GM12878 (cell line): ENCODE results near the gene RARA. TPM values are rescaled to one million over a fixed set of nuclear protein-coding genes. Genes with fewer than 3 reads are reported as not detected.

Experiments used
- ATAC-seq: fragments of 200-7000 bp; cut with Tn5 transposase; 3 replicates; pipeline ENCODE4 v1.9.1; 2020; ENCODE audit warnings: mild to moderate bottlenecking, moderate library complexity
- BruUV-seq: library from RNA; stranded (reverse); fragments of 400-500 nt; replicated peaks from 2 replicates; lab custom pipeline; 2021; lab: Mats Ljungman, UMichigan
- CTCF ChIA-PET: fragments of 300-600 bp; sonication (Branson Sonifier 250); formaldehyde crosslinking; extraction: SDS; loops from one replicate; lab custom pipeline; 2021; ENCODE audit warnings: inconsistent platforms; lab: Yijun Ruan, JAX
- POLR2A ChIA-PET: fragments of 350-600 bp; formaldehyde crosslinking; extraction: SDS; loops from one replicate; lab custom pipeline; 2021; ENCODE audit warnings: inconsistent platforms; lab: Charles Lee
- RAD21 ChIA-PET: fragments of 300-600 bp; sonication (Branson Sonifier 250); formaldehyde crosslinking; loops from one replicate; lab custom pipeline; 2023; ENCODE audit warnings: antibody characterized with exemption; ENCODE audit not compliant: unreplicated experiment; lab: Charles Lee
- SMC1A ChIA-PET: fragments of 300-600 bp; sonication (Branson Sonifier 250); formaldehyde crosslinking; loops from one replicate; lab custom pipeline; 2023; ENCODE audit not compliant: unreplicated experiment, uncharacterized antibody; lab: Charles Lee
- DNase-seq: peaks from one replicate; pipeline ENCODE4 v3.0.0-alpha.2; 2011; ENCODE audit warnings: low read depth, low spot score
- FAIRE-seq: peaks from 3 replicates; lab custom pipeline; 2011; peaks lifted over from hg19 to GRCh38; lab: Jason Lieb, UNC
- H2AFZ ChIP-seq: 2 replicates; pipeline ENCODE4 v1.6.0; 2011; ENCODE audit warnings: low read depth, low read length, control low read depth; ENCODE audit not compliant: control insufficient read depth
- H3K27ac ChIP-seq: 2 replicates; pipeline ENCODE4 v1.5.1; 2011; ENCODE audit warnings: control low read depth; ENCODE audit not compliant: control insufficient read depth, insufficient read depth
- H3K27me3 ChIP-seq, 2 experiments: replicated peaks in 1 of 2; 2 replicates each; pipeline versions ENCODE4 v1.6.0 to v1.6.1; 2011; ENCODE audit warnings: low read length in 1 of 2; ENCODE audit not compliant: control insufficient read depth in 2 of 2, insufficient read depth in 2 of 2
- H3K36me3 ChIP-seq, 2 experiments: 2 replicates each; pipeline ENCODE4 v1.5.1; 2011; ENCODE audit warnings: low read length in 1 of 2; ENCODE audit not compliant: control insufficient read depth in 2 of 2, insufficient read depth in 2 of 2
- H3K4me1 ChIP-seq: 2 replicates; pipeline ENCODE4 v1.6.1; 2011; ENCODE audit warnings: mild to moderate bottlenecking, low read length, moderate library complexity, mixed read lengths; ENCODE audit not compliant: control insufficient read depth, insufficient read depth
- H3K4me2 ChIP-seq: 2 replicates; pipeline ENCODE4 v1.6.0; 2011; ENCODE audit warnings: control low read depth; ENCODE audit not compliant: control insufficient read depth, insufficient read depth
- H3K4me3 ChIP-seq: fragments of 200-600 bp; sonication (generic); 2 replicates; pipeline ENCODE4 v1.5.1; 2016
- H3K79me2 ChIP-seq: 2 replicates; pipeline ENCODE4 v1.6.0; 2011; ENCODE audit warnings: low read length; ENCODE audit not compliant: control insufficient read depth, insufficient read depth
- H3K9ac ChIP-seq: 2 replicates; pipeline ENCODE4 v1.8.0; 2011; ENCODE audit warnings: low read length, control low read depth, mixed read lengths; ENCODE audit not compliant: control insufficient read depth, insufficient read depth
- H3K9me3 ChIP-seq: replicated peaks from 3 replicates; pipeline ENCODE4 v1.5.1; 2011; ENCODE audit warnings: mild to moderate bottlenecking, low read length; ENCODE audit not compliant: control insufficient read depth, insufficient read depth
- H4K20me1 ChIP-seq: 2 replicates; pipeline ENCODE4 v1.6.0; 2011; ENCODE audit not compliant: control insufficient read depth, insufficient read depth
- BMI1 ChIP-seq: fragments of 450-650 bp; IDR thresholded peaks from 2 replicates; pipeline ENCODE4 v1.6.1; 2016; ENCODE audit warnings: mild to moderate bottlenecking, moderate library complexity, borderline replicate concordance
- CEBPB ChIP-seq, 2 experiments: fragments of 150-350 bp in 1 of 2; IDR thresholded peaks; 2 replicates each; pipeline ENCODE4 v1.6.1; 2012 to 2014; ENCODE audit warnings: low read depth in 2 of 2, low read length in 2 of 2, borderline replicate concordance in 1 of 2, inconsistent platforms in 1 of 2
- ESRRA ChIP-seq: IDR thresholded peaks from 2 replicates; pipeline ENCODE4 v1.6.1; 2012; ENCODE audit warnings: mild to moderate bottlenecking, low read length, improper control_type of control experiment
- FOXK2 ChIP-seq: fragments of 450-650 bp; IDR thresholded peaks from 2 replicates; pipeline ENCODE4 v1.6.1; 2017; ENCODE audit warnings: mild to moderate bottlenecking, moderate library complexity
- KAT2A ChIP-seq: conservative IDR thresholded peaks from 2 replicates; pipeline ENCODE4 v1.6.1; 2011; ENCODE audit warnings: low read depth, low read length; ENCODE audit not compliant: control insufficient read depth
- NFIC ChIP-seq: IDR thresholded peaks from 2 replicates; pipeline ENCODE4 v1.6.1; 2012; ENCODE audit warnings: low read depth, mild to moderate bottlenecking, inconsistent platforms, low read length, moderate library complexity
- NR2C2 ChIP-seq: IDR thresholded peaks from 2 replicates; pipeline ENCODE4 v1.6.1; 2011; ENCODE audit warnings: borderline replicate concordance, low read depth; ENCODE audit not compliant: control insufficient read depth, insufficient read length
- POU2F2 ChIP-seq: IDR thresholded peaks from 3 replicates; pipeline ENCODE4 v1.6.1; 2011; ENCODE audit warnings: low read depth, mild to moderate bottlenecking, low read length, borderline replicate concordance
- SMARCA5 ChIP-seq: fragments of 450-650 bp; IDR thresholded peaks from 2 replicates; pipeline ENCODE4 v1.6.1; 2017; ENCODE audit warnings: mild to moderate bottlenecking
- ZNF217 ChIP-seq: fragments of 450-650 bp; IDR thresholded peaks from 2 replicates; pipeline ENCODE4 v1.6.1; 2017; ENCODE audit warnings: antibody characterized with exemption, mild to moderate bottlenecking
- ZNF24 ChIP-seq: fragments of 450-650 bp; IDR thresholded peaks from 2 replicates; pipeline ENCODE4 v1.6.1; 2017; ENCODE audit warnings: antibody characterized with exemption, mild to moderate bottlenecking
- WGBS: methylation state at CpG from one replicate; pipeline ENCODE4 v1.1.6; 2016; ENCODE audit warnings: low lambda C conversion rate; ENCODE audit not compliant: insufficient replicate concordance, insufficient coverage; ENCODE audit errors: missing lambda C conversion rate; 5-methylcytosine and 5-hydroxymethylcytosine counted together
- in situ Hi-C: fragments of 300-500 bp; cut with MboI; formaldehyde crosslinking; loops from 9 replicates; pipeline ENCODE4 v1.14.3; 2018; ENCODE audit warnings: mixed read lengths
- intact Hi-C: fragments of 100-400 bp; cut with micrococcal nuclease; formaldehyde crosslinking; loops from one replicate; pipeline ENCODE4 v1.14.2; 2022; ENCODE audit not compliant: unreplicated experiment
- polyA plus RNA-seq, 11 experiments: library from polyadenylated mRNA; depleted of rRNA in 4 of 11; unstranded in 6 of 11; stranded (reverse) in 5 of 11; fragments of >200 nt; fragmentation: Nextera tagmentation in 4 of 11; fragmentation: Illumina TruSeq in 1 of 11; extraction: Ambion mirVana in 4 of 11; extraction: Trizol in 1 of 11; gene quantifications; 1 replicate in 1 of 11; 2 replicates in 10 of 11; pipeline versions ENCODE4 v1.2.1 to v1.2.3, GENCODE V29; 2011 to 2016; ENCODE audit warnings: inconsistent platforms in 2 of 11, missing spikeins in 2 of 11, low read depth in 1 of 11
- total RNA-seq, 4 experiments: library from RNA; depleted of rRNA in 3 of 4; stranded (reverse); fragments of >200 nt in 3 of 4; fragmentation: Illumina TruSeq in 1 of 4; extraction: Trizol in 1 of 4; gene quantifications; 2 replicates each; pipeline versions ENCODE4 v1.2.1 to v1.2.3, GENCODE V29; 2013 to 2021
- TF ChIP-seq, protein P1 (sequence below), 3 experiments: IDR thresholded peaks in 2 of 3; conservative IDR thresholded peaks in 1 of 3; 2 replicates each; pipeline ENCODE4 v1.5.1; 2011; ENCODE audit warnings: low read depth in 3 of 3, low read length in 3 of 3, mild to moderate bottlenecking in 3 of 3, control low read depth in 2 of 3, moderate library complexity in 2 of 3, inconsistent platforms in 1 of 3, mixed read lengths in 1 of 3; ENCODE audit not compliant: control insufficient read depth in 2 of 3, insufficient read depth in 1 of 3; ENCODE audit errors: extremely low read depth in 1 of 3
- TF ChIP-seq, protein P2 (sequence below): fragments of 450-650 bp; IDR thresholded peaks from 2 replicates; pipeline ENCODE4 v1.6.1; 2017; ENCODE audit warnings: antibody characterized with exemption, mild to moderate bottlenecking, moderate library complexity
- TF ChIP-seq, protein P3 (sequence below): IDR thresholded peaks from 2 replicates; pipeline ENCODE4 v1.6.1; 2012; ENCODE audit warnings: low read depth, low read length, improper control_type of control experiment

RARA gene
- total and polyA plus RNA-seq, 10 of the 15 experiments (the other 5 are each of a cell fraction or from before 2014, with no cell fraction given), result 0.13 to 33.6 (median 13.6) TPM

DNA sequence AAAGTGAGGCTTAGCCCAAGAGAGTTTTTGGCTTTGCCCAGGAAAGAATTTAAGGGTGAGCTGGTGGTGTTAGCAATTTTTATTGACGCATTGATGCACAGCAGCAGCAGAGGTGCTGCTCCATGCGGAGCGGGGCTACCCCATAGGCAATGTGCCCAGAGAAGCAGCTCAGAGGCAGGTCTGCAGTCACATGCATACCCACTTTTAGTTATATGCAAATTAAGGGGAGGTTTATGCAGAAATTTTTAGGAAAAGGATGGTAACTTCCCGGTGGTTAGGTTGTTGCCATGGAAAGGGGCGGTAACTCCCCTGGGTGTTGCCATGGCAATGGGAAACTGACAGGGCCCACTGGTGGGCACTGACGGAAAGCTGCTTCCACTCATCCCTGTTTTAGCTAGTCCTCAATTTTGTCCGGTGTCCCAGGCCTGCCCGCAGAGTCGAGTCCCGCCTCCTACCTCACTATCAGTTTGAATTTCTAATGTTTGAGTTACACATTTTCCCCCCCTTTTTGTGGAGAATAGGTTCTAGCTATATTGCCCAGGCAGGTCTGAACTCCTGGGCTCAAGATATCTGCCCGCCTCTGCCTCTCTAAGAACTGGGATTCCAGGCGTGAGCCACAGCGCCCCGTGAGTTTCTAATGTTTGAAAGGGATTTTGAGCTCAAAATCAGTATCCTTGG is 66.0 kb downstream of the RARA start:
- no peak for TF ChIP-seq KAT2A
- TF ChIP-seq, protein P1, sequence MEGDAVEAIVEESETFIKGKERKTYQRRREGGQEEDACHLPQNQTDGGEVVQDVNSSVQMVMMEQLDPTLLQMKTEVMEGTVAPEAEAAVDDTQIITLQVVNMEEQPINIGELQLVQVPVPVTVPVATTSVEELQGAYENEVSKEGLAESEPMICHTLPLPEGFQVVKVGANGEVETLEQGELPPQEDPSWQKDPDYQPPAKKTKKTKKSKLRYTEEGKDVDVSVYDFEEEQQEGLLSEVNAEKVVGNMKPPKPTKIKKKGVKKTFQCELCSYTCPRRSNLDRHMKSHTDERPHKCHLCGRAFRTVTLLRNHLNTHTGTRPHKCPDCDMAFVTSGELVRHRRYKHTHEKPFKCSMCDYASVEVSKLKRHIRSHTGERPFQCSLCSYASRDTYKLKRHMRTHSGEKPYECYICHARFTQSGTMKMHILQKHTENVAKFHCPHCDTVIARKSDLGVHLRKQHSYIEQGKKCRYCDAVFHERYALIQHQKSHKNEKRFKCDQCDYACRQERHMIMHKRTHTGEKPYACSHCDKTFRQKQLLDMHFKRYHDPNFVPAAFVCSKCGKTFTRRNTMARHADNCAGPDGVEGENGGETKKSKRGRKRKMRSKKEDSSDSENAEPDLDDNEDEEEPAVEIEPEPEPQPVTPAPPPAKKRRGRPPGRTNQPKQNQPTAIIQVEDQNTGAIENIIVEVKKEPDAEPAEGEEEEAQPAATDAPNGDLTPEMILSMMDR (IDR thresholded peaks at IDR 0.05 in 2 of 3, conservative IDR thresholded peaks at IDR 0.05 in 1 of 3; ENCODE audit: control insufficient read depth in 2 of 3, extremely low read depth in 1 of 3, insufficient read depth in 1 of 3, low read depth in 3 of 3, low read length in 3 of 3), result no peak
- no peak for TF ChIP-seq ESRRA
- TF ChIP-seq, protein P2, sequence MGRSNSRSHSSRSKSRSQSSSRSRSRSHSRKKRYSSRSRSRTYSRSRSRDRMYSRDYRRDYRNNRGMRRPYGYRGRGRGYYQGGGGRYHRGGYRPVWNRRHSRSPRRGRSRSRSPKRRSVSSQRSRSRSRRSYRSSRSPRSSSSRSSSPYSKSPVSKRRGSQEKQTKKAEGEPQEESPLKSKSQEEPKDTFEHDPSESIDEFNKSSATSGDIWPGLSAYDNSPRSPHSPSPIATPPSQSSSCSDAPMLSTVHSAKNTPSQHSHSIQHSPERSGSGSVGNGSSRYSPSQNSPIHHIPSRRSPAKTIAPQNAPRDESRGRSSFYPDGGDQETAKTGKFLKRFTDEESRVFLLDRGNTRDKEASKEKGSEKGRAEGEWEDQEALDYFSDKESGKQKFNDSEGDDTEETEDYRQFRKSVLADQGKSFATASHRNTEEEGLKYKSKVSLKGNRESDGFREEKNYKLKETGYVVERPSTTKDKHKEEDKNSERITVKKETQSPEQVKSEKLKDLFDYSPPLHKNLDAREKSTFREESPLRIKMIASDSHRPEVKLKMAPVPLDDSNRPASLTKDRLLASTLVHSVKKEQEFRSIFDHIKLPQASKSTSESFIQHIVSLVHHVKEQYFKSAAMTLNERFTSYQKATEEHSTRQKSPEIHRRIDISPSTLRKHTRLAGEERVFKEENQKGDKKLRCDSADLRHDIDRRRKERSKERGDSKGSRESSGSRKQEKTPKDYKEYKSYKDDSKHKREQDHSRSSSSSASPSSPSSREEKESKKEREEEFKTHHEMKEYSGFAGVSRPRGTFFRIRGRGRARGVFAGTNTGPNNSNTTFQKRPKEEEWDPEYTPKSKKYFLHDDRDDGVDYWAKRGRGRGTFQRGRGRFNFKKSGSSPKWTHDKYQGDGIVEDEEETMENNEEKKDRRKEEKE, result no peak
- TF ChIP-seq NR2C2, result no peak
- no peak for TF ChIP-seq FOXK2
- TF ChIP-seq NFIC, result no peak
- TF ChIP-seq SMARCA5, result no peak
- no peak for TF ChIP-seq BMI1
- no peak for TF ChIP-seq POU2F2
- no peak for TF ChIP-seq CEBPB (IDR thresholded peaks at IDR 0.05; ENCODE audit: borderline replicate concordance in 1 of 2, low read depth in 2 of 2, low read length in 2 of 2)
- no peak for TF ChIP-seq ZNF24
- no peak for TF ChIP-seq ZNF217
- TF ChIP-seq, protein P3, sequence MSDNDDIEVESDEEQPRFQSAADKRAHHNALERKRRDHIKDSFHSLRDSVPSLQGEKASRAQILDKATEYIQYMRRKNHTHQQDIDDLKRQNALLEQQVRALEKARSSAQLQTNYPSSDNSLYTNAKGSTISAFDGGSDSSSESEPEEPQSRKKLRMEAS, result no peak
- no peak for DNase-seq
- Histone ChIP-seq H3K27me3 (no peaks in the 10 kb centered on the region), H3K9me3 (peaks cover 1% of the 10 kb centered on the region; the same call in 1 of the 3 replicates), H3K36me3 (no peaks in the 10 kb centered on the region), H3K4me2 (no peak overlapping the region), H3K27ac (no peak overlapping the region), H3K4me3 (no peak overlapping the region), H3K4me1 (no peaks in the 10 kb centered on the region), H3K9ac (no peak overlapping the region), H2AFZ (no peak overlapping the region), H3K79me2 (no peaks in the 10 kb centered on the region), H4K20me1 (no peaks in the 10 kb centered on the region)
- 69% methylated on average over 14 of the region's 14 CpGs for WGBS
- BruUV-seq, result no TSS peak
- in situ Hi-C loops, result no loop called here
- ChIA-PET CTCF (interaction anchor here (1.9 to 2.5 kb wide), 2 partner anchors 13 to 72 kb away, joined by 4 to 5 read pairs; no protein-coding TSS in a partner anchor), SMC1A (interaction anchor here (1.7 kb wide), 2 partner anchors 10 to 158 kb away, joined by 4 to 7 read pairs; no protein-coding TSS in a partner anchor), RAD21 (interaction anchor here (0.9 kb wide), 1 partner anchor 23 kb away, joined by 3 read pairs; no protein-coding TSS in a partner anchor), POLR2A (no interaction called here)
- intact Hi-C loops, result no loop called here
- no peak for ATAC-seq
- no peak for FAIRE-seq
